Measurements from ENCODE around the gene RHOBTB1. TPM values are rescaled to one million over a fixed set of nuclear protein-coding genes. Genes with fewer than 3 reads are reported as not detected.

RHOBTB1 gene
- total and polyA plus RNA-seq, 9 of the 15 experiments (the other 6 are each of a cell fraction or from before 2014, with no cell fraction given): 1.7 to 11.7 (median 9.3) TPM

DNA sequence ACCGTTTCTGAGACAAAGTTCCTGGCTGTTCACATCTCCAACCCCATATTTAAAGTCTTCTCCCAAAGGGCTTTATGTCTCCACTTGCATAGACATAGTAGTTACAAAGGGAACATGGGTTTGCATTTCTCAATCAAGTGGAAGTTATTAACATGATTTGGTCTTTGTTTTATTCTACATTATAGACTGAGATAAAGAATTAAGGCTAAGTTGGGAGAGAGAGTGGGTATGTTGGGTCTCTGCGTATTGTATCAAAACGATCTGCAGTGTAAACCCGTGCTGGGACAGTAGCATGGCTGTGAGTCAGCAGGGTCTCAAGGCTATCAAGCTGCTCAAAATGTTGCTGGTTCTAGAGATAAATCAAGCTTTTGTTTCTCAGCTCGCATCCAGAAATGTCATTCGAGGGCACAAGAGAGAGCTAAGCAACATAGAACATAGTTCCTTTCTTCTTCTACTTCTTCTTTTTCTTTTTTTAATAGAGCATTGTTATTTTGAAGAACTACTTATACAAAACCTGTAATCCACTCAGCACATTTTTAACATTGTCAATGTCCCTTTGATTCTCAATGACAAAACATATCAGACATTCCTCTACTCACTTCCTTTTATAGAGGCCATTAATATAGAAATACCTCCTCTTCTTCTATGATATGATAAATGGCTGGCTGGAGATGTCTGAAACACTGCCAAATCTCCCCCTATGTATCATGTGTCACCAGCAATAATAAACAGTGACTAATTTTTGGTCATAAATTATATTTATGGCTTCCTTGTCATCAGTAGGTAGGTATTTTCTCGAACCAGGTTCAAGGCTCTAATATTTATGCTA lies 34.5 kb upstream of the RHOBTB1 start (continued):
- TF ChIP-seq, protein P1, sequence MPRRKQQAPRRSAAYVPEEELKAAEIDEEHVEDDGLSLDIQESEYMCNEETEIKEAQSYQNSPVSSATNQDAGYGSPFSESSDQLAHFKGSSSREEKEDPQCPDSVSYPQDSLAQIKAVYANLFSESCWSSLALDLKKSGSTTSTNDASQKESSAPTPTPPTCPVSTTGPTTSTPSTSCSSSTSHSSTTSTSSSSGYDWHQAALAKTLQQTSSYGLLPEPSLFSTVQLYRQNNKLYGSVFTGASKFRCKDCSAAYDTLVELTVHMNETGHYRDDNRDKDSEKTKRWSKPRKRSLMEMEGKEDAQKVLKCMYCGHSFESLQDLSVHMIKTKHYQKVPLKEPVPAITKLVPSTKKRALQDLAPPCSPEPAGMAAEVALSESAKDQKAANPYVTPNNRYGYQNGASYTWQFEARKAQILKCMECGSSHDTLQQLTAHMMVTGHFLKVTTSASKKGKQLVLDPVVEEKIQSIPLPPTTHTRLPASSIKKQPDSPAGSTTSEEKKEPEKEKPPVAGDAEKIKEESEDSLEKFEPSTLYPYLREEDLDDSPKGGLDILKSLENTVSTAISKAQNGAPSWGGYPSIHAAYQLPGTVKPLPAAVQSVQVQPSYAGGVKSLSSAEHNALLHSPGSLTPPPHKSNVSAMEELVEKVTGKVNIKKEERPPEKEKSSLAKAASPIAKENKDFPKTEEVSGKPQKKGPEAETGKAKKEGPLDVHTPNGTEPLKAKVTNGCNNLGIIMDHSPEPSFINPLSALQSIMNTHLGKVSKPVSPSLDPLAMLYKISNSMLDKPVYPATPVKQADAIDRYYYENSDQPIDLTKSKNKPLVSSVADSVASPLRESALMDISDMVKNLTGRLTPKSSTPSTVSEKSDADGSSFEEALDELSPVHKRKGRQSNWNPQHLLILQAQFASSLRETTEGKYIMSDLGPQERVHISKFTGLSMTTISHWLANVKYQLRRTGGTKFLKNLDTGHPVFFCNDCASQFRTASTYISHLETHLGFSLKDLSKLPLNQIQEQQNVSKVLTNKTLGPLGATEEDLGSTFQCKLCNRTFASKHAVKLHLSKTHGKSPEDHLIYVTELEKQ (CRISPR knock-in tag; IDR thresholded peaks at IDR 0.05): no peak
- TF ChIP-seq MCM5 (IDR thresholded peaks at IDR 0.05; ENCODE audit: low read depth) (no peak), IFI16 (CRISPR knock-in tag; IDR thresholded peaks at IDR 0.05) (no peak), LEF1 (IDR thresholded peaks at IDR 0.05) (peak; percentile 98), PHTF2 (CRISPR knock-in tag; IDR thresholded peaks at IDR 0.05) (no peak), ZNF3 (CRISPR knock-in tag; IDR thresholded peaks at IDR 0.05) (no peak), ZNF507 (tag; conservative IDR thresholded peaks at IDR 0.05) (no peak), KLF1 (tag; IDR thresholded peaks at IDR 0.05) (no peak), BRCA1 (IDR thresholded peaks at IDR 0.05) (no peak), BRCA1 (CRISPR knock-in tag; IDR thresholded peaks at IDR 0.05) (no peak), PCBP1 (IDR thresholded peaks at IDR 0.05; ENCODE audit: low read depth, low read length, poor library complexity, severe bottlenecking) (no peak), STAG1 (CRISPR knock-in tag; IDR thresholded peaks at IDR 0.05; ENCODE audit: borderline replicate concordance) (no peak), NFE2L1 (tag; IDR thresholded peaks at IDR 0.05; ENCODE audit: borderline replicate concordance, low read depth) (peak; percentile 60; the same call in 1 of the 2 replicates)
- TF ChIP-seq, protein P2, sequence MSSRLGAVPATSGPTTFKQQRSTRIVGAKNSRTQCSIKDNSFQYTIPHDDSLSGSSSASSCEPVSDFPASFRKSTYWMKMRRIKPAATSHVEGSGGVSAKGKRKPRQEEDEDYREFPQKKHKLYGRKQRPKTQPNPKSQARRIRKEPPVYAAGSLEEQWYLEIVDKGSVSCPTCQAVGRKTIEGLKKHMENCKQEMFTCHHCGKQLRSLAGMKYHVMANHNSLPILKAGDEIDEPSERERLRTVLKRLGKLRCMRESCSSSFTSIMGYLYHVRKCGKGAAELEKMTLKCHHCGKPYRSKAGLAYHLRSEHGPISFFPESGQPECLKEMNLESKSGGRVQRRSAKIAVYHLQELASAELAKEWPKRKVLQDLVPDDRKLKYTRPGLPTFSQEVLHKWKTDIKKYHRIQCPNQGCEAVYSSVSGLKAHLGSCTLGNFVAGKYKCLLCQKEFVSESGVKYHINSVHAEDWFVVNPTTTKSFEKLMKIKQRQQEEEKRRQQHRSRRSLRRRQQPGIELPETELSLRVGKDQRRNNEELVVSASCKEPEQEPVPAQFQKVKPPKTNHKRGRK (tag; IDR thresholded peaks at IDR 0.05): no peak
- TF ChIP-seq, protein P3, sequence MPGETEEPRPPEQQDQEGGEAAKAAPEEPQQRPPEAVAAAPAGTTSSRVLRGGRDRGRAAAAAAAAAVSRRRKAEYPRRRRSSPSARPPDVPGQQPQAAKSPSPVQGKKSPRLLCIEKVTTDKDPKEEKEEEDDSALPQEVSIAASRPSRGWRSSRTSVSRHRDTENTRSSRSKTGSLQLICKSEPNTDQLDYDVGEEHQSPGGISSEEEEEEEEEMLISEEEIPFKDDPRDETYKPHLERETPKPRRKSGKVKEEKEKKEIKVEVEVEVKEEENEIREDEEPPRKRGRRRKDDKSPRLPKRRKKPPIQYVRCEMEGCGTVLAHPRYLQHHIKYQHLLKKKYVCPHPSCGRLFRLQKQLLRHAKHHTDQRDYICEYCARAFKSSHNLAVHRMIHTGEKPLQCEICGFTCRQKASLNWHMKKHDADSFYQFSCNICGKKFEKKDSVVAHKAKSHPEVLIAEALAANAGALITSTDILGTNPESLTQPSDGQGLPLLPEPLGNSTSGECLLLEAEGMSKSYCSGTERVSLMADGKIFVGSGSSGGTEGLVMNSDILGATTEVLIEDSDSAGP (CRISPR knock-in tag; IDR thresholded peaks at IDR 0.05): no peak
- TF ChIP-seq, protein P4, sequence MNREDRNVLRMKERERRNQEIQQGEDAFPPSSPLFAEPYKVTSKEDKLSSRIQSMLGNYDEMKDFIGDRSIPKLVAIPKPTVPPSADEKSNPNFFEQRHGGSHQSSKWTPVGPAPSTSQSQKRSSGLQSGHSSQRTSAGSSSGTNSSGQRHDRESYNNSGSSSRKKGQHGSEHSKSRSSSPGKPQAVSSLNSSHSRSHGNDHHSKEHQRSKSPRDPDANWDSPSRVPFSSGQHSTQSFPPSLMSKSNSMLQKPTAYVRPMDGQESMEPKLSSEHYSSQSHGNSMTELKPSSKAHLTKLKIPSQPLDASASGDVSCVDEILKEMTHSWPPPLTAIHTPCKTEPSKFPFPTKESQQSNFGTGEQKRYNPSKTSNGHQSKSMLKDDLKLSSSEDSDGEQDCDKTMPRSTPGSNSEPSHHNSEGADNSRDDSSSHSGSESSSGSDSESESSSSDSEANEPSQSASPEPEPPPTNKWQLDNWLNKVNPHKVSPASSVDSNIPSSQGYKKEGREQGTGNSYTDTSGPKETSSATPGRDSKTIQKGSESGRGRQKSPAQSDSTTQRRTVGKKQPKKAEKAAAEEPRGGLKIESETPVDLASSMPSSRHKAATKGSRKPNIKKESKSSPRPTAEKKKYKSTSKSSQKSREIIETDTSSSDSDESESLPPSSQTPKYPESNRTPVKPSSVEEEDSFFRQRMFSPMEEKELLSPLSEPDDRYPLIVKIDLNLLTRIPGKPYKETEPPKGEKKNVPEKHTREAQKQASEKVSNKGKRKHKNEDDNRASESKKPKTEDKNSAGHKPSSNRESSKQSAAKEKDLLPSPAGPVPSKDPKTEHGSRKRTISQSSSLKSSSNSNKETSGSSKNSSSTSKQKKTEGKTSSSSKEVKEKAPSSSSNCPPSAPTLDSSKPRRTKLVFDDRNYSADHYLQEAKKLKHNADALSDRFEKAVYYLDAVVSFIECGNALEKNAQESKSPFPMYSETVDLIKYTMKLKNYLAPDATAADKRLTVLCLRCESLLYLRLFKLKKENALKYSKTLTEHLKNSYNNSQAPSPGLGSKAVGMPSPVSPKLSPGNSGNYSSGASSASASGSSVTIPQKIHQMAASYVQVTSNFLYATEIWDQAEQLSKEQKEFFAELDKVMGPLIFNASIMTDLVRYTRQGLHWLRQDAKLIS (CRISPR knock-in tag; IDR thresholded peaks at IDR 0.05): no peak

Measured in K562 (cell line).